Measurements from ENCODE around the gene RYR2.
"Not testable (repeated sequence)": the region's sequence is repeated elsewhere in the genome, so short reads cannot be mapped to it uniquely, and the experiment has no call there.

The RYR2 gene

GRCh38 chr1:237211031-237211430, 169.0 kb downstream of the RYR2 start:
- no peak for DNase-seq

- DNase-seq, result no peak
Observed at GRCh38 chr1:237211540-237211939, 169.6 kb downstream of the RYR2 start.

- DNase-seq, result no peak
Observed at GRCh38 chr1:237219751-237220642, 178.0 kb downstream of the RYR2 start.

- DNase-seq, result no peak
Observed at GRCh38 chr1:237223419-237223818, 181.4 kb downstream of the RYR2 start.

GRCh38 chr1:237226177-237226944, 184.4 kb downstream of the RYR2 start:
- no peak for DNase-seq

DNA sequence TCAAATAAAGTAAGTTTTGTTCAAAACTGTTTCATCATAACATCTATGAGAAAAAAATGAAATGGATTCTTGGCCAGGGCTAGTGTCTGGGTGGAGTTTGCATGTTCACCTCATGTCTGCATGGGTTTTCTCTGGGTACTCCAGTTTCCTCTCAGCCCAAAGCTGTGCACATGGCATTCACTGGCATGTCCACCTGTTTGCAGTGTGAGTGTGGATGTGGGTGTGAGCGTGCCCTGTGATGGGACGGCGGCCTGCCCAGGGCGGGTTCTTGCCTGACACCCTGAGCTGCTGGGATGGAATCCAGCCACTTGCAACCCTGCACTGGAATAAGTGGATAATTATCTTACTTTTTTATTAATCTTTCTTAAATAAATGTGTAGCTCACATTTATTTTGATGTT, 185.5 kb downstream of the RYR2 start:
- DNase-seq, result no peak

DNA sequence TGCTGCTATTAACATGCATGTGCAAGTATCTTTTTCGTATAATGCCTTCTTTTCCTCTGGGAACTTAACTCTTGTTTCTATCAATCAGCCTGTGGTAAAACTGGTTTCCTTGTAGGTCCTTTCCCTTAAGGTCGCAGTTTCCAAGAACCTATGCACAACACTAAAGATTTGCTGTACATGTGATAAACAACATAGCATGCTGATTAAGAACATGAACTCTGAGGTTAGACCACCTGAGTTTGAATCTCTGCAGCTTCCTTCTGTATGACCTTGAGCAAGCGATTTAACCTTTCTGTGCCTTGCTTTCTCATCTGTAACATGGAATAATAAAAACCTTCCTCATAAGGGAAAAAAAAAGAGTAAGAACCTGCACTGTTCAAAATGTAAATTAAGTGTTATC, 186.4 kb downstream of the RYR2 start:
- no peak for DNase-seq

DNA sequence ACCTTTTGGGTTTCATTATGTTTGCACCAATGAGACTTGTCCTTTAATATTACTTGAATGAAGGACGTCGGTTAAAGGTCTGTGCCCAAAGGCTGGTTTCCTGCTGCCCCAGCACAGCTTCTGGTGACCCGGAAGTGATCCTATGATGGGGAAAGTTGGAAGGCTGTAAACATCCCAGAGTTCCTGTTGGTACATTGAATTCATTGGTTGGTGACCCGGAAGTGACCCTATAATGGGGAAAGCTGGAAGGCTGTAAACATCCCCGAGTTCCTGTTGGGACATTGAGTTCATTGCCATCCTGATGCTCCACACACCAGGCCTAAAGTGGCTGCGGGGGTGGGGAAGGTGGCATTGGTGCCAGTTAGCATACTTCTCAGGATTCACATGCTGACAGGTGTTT, 187.3 kb downstream of the RYR2 start:
- DNase-seq, result no peak

DNA sequence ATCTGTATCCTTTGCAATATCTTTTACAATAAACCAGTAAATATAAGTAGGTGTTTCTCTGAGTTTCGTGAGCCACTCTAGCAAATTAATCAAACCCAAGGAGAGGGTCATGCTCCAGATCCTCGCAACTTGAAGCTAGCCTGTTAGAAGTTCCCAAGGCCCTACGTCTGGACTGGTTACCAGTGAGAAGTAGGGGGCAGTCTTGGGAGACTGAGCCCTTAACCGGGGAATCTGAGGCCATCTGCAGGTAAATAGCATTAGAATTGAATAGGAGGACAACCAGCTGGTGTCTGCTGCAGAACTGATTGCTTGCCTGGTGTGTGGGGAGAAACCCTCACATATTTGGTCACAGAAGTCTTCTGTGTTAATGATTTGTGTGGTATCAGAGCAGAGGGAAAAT, 190.5 kb downstream of the RYR2 start:
- no peak for DNase-seq

- no peak for DNase-seq
Observed at GRCh38 chr1:237235091-237235490, 193.1 kb downstream of the RYR2 start.

DNA sequence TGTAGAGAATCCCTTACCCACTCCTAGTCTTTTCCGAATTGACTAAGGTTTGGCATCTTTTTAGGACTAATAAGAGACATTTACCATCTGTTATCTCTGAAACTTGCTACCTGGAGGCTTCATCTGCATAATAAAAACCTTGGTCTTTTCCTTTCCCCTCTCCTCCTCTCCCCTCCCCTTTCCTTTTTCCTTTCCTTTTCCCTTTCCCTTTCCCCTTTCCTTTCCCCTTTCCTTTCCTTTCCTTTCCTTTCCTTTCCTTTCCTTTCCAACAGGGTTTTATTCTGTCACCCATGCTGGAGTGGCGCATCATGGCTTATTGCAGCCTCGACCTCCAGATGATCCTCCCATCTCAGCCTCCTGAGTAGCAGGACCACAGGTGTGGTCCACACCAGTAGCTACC, 195.7 kb downstream of the RYR2 start:
- DNase-seq, result no peak

DNA sequence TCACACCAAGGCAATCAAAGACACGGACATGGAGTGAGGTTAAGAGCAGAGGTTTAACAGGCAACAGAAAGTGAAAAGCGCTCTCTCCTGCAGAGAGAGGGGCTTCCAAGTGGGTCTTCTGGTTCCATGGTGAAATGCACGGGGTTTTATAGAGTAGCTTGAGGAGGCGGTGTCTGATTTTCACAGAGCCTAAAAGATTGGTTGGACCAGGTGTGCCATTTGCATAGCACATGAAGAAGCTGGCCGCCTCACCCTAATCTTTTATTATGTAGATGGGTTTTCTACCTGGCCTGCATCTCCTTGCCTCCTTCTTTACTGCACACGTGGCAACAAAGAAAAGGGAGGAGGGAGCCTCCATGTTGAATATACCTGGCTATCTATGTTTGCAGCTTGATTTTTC, 197.3 kb downstream of the RYR2 start:
- no peak for DNase-seq

- DNase-seq, result no peak
Observed at GRCh38 chr1:237241038-237241437, 199.1 kb downstream of the RYR2 start.

DNA sequence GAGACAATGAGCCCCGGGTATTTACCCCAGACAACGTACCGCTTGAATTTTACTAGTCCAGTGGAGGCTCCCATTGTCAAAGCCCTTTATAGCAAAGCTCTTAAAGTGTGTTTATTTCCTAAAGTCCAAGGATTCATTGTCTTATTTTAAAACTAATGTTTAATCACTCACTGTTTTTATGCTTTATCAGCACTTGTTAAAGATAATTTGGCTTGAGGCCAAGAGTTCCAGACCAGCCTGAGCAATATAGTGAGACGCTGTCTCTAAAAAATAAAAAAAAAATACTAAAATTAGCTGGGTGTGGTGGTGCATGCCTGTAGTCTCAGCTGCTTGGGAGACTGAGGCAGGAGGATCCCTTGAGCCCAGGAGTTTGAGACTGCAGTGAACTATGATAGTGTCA, 202.8 kb downstream of the RYR2 start:
- no peak for DNase-seq

DNA sequence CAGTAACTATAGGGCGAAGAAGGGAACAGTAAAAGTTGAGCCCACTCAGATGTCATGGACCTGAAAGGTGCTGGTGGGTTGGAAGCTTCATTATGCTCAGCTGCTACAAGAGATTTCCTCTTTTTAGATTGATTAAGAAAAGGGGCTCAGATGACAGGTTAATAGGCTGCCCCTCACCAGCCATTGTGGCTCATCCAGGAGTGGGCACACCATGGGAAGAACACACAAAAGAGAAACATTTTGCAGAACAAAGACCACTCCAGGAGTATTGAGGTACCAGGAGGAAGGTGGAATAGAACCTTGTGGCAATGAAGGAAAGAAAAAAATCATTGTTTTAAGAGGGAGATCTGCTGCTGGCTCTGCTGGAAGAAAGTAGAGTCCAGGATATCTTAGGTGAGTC, 205.5 kb downstream of the RYR2 start:
- DNase-seq, result no peak

DNA sequence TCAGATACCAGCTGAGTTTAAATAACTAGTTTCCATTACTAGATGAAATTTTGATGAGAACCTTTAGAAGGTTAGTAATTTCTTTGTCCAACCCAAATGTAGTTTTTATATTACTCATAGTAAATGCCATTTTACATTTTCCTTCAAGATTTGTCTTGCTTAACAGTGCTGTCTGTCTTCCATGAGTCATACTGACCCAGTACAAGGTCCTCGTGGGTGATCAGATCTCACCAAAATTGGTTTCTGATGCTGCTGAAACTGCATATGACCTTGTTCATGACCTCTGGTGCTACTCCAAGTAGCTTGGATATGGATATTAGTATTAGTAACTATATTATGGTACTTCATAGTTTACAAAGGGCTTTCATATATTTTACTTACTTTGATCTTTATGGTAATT, 207.1 kb downstream of the RYR2 start:
- DNase-seq, result no peak

DNA sequence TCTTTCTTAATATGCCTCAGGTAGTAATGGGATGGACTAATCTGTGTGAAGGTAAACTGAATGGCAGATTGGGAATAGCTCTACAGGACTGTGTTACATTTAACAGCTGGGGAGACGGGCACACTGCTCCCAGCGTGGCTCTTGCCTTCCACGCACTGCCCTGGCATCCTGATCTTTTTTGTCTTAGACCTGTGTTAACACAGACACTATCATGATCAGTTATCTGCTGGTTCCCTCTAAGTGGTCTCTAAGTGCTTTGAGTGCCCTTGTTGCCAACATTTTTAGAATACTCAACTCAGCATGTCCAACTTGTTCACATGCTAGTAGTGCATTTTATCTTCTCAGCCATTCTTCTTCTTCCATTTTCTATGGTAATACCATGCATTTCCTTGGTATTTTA, 208.1 kb downstream of the RYR2 start:
- DNase-seq, result no peak

DNA sequence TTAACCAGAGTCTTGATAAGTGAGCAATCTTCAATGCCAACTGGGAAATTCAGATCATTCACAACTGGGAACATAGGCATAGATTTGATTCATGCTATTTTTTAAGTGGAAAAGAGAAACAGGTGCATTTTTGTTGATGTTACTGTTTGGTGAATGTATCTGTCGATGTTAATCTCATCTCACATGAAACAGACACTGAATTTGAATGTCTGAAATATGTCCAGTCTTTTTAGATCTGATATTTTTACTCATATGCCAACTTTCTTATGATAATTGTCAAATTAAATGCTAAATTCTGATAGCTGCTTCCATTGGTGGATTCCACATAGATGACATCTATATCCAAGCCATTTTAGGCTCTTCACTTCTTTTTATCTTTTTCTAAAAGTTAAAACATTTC, 213.1 kb downstream of the RYR2 start:
- no peak for DNase-seq

DNA sequence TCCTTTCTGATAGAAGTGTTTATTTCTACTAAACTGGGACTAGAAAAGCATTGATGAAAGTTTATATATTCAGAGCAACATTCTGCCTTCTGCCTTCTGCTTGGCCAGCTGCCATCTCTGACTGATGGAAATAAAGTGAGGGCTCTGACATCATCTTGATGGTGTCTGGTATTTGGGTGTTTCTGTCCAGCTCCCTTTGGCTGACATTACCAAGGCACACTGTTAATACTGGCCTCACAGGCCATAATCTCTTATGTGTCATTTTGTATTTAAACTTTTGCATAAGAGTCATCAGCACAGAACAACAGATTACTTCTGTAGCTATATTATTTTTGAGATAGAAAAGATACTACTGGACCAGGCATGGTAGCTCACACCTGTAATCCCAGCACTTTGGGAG, 216.9 kb downstream of the RYR2 start:
- DNase-seq, result no peak

- DNase-seq, result no peak
Observed at GRCh38 chr1:237261198-237261597, 219.2 kb downstream of the RYR2 start.

- no peak for DNase-seq
Observed at GRCh38 chr1:237267743-237268142, 225.8 kb downstream of the RYR2 start.

GRCh38 chr1:237269938-237270337, 228.0 kb downstream of the RYR2 start:
- DNase-seq, result no peak

DNA sequence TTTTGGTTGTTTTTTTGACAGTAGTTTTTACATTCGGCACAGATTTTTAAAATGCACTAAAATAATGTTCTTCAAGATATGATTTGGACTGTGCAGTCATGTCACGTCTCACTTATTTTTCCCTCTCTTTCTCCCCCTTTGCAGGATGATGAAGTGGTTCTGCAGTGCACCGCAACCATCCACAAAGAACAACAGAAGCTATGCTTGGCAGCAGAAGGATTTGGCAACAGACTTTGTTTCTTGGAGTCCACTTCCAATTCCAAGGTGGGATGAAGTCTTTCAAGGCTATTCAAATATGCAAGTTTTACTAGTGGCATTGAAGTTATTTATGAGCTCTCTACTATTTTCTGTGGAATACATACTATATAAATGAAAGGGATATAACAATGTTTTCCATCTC, 228.4 kb downstream of the RYR2 start:
- no peak for DNase-seq

- not testable (repeated sequence) for DNase-seq
Observed at GRCh38 chr1:237277994-237278393, 236.0 kb downstream of the RYR2 start.
